ENCODE data around the gene SLC16A13.

- TF ChIP-seq CTCF (IDR thresholded peaks at IDR 0.05; ENCODE audit: poor library complexity) (no peak), EZH2 (IDR thresholded peaks at IDR 0.05; ENCODE audit: borderline replicate concordance) (no peak)
Observed at GRCh38 chr17:6997171-6997570, 38.6 kb upstream of the SLC16A13 start.

Data from hepatocyte (in vitro differentiated cells).